HG03571 (cell line): ENCODE results near the gene CDX2.

Experiments used
- ATAC-seq: cut with Tn5 transposase; IDR thresholded peaks from one replicate; pipeline ENCODE4 v1.9.1; 2021; ENCODE audit not compliant: unreplicated experiment

The CDX2 gene

DNA sequence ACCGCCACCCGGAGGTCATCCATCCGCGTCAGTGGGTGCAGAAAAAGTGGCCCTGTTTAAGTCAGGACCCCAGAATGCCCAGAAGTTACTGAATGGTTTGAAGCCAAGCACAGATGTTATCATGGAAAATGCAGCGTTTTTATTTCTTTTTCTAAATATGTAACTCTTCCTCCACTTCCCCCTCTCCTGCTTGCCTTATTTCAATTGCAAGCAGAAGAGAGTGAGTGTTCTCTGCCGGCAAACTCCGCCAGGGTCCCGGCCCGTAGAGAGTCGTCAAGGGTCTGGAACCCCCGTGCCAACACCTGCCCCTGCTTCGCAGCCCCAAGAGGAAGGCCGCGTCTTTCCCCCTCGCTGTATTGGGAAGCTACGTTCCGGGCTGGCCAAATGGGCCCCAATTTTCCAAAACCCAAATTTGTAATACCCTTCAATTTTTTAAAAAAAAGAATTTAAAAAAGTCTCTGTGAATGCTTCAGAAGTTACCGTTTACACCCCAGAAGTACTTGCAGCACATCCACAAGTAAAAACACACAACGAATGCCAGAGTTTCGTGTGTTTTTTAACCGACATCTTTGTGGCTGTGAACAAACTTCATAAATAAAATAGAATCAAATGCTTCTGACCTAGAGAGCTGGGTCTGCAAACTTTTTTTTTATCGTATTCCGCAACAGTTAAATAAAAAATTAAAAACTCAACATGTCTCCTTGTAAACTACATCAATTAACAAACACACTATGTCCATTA, 50.0 kb downstream of the CDX2 start:
- ATAC-seq = no peak

DNA sequence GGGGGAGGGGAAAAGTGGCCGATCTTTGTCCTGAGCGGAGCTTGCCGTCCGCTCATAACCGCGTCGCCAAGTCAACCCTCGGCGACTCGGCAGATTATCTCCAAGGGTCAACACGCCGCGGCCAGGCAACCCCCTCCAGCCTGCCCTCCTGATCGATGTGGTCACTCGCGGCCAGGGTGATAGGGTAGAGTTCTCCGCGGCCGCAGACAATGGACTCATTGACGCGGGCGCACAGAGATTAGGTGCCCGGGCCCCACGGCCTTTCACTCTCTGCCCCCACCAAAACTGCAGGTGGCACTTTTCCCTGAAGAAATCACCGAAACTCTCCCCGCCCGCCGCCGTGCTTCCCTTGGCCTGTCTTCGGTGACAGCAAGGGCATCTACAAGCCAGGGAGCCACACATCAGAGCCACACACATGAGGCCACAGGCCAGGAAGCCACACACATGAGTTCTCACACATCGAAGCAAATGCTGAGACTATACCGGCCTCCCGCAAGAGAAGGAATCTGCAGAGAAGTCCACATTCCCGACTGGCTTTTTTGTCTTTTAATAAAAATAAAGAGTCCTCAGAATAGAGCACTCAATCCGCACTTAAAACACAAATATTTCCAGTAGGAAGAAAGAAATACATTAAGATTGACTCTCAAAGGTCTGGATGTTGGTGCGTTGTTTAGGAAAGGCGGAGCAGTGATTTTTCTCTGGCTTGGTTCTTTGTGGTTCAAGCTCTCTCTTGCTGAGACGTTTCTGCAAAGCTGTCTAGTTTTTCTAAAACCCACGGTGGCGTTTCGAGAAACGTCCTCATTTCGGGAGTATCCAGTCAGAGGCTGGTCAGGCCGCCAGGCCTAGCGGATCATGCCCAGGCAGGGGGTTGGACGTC, 50.8 kb downstream of the CDX2 start:
- ATAC-seq = no peak

DNA sequence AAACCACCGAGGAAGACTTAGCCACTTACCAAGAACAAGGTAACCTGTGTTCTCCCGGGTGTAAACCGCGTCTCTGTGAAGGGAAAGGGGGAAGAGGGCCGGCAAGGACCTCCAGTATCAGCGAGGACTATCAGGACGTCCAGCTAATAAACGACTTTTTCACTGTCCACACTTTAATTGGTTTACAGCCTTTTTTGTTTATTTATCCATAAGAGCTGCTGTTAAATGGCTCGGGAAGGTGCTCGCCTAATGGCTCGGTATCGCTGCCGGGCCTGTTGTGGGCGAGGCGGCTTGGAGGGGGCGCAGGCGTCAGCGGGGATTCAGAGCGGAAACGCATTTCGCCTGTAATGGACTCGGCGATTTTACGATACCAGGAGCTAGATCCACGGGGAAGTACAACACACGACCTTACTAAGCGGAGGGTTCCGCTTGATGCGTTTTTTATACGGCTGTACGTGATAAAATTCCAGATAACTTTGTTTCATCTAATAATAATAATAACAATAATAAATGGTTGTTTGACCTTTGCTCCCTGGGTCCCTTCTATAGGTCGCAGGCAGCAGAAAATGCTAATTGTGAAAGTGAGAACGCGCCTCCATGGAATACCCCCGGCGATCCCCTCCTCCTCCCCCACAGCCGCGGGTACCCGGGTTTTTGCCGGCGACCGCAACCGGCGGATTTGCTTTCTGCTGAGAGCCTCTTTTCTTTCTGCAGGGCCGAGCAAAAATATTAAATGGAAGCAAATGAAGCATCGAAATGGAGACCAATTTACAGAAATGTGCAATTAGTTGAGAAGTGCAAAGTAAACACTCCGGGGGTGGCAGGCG, 51.8 kb downstream of the CDX2 start:
- no peak for ATAC-seq

DNA sequence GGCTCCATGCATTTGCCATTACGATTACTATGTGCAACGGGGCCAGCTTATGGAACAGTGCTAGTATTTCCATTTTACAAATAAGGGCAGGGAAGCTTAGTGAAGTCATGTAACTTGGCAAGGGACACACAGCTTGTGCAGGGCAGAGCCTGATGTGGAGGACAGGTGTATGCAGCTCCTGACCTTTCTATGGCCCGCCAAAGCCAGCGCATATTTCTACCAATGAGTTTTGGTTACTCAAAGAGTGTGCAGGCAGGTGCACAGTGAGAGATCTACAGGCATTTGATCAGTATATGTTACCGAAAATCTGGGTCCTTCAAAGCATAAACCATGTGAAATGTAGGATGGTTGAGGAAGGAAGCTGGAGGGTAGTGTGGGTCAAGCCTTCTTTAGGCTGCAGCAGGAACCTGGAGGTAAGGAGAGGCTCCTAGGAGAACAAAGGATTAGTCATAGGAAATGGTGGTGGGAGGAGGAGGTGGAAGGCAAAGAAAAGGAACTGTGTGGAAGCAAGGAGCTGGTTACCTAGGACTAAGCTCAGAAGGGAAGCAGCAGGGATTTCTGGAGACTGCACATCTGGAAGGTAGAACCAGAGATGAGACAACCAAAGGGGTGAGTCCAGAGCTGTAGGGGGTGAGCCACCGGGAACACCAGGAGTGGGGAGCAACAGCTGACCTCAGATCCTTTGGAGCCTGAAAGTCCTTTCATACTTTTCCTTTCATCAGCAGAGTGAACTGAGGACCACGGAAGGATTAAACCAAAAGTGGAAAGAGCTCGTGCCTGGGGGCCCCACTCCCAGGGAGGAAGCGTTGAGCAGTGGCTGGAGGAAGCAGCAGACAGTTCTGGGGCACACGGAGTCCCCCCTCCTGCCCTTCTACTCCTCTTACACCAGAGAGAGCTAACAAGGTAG, 53.6 kb downstream of the CDX2 start:
- no peak for ATAC-seq

DNA sequence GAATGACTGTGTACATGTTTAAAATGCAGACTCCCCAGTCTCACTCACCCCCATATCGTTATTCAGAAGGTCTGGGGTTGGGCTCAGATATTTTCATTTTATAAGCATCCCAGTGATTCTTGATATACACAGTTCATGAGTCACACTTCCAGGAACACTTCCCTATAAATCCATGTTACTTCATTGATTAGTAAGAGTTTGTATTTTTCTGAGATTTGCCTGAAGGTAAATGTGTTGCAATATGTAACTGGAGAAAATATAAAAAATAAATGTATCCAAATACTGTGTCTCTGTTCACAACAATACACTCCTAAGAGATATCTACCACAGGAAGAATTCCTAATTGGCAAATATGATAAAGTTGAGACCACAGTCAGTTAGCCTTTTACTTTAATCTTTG, 56.0 kb downstream of the CDX2 start:
- ATAC-seq = no peak

DNA sequence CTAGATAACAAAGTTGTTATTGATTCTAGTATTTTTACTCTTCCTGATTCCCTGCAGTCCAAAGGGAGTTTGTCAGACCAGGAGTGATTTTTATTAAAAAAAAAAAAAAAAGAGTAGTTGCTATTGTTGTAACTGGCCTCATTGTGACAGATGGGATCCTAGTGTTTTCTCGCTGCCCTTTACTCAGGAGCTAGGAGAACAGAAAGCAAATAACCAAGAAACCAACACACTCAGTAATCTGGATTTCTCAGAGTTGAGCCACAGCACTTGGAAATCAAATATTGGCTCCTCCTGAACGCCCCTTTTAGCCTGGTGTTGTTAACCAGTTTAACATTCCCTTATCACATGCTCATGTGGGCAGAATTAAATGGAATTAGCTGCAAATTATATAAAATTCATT, 57.6 kb downstream of the CDX2 start:
- ATAC-seq = no peak
